GM12878 (cell line): Measurements from ENCODE around the gene QPRT. TPM values are rescaled to one million over a fixed set of nuclear protein-coding genes. Genes with fewer than 3 reads are reported as not detected.
A peak's percentile ranks its signal among the peaks of the same experiment; 100 is the strongest.

Experiments used
- ATAC-seq: fragments of 200-7000 bp; cut with Tn5 transposase; 3 replicates; pipeline ENCODE4 v1.9.1; 2020; ENCODE audit warnings: mild to moderate bottlenecking, moderate library complexity
- BruUV-seq: library from RNA; stranded (reverse); fragments of 400-500 nt; replicated peaks from 2 replicates; lab custom pipeline; 2021; lab: Mats Ljungman, UMichigan
- CTCF ChIA-PET: fragments of 300-600 bp; sonication (Branson Sonifier 250); formaldehyde crosslinking; extraction: SDS; loops from one replicate; lab custom pipeline; 2021; ENCODE audit warnings: inconsistent platforms; lab: Yijun Ruan, JAX
- POLR2A ChIA-PET: fragments of 350-600 bp; formaldehyde crosslinking; extraction: SDS; loops from one replicate; lab custom pipeline; 2021; ENCODE audit warnings: inconsistent platforms; lab: Charles Lee
- RAD21 ChIA-PET: fragments of 300-600 bp; sonication (Branson Sonifier 250); formaldehyde crosslinking; loops from one replicate; lab custom pipeline; 2023; ENCODE audit warnings: antibody characterized with exemption; ENCODE audit not compliant: unreplicated experiment; lab: Charles Lee
- SMC1A ChIA-PET: fragments of 300-600 bp; sonication (Branson Sonifier 250); formaldehyde crosslinking; loops from one replicate; lab custom pipeline; 2023; ENCODE audit not compliant: unreplicated experiment, uncharacterized antibody; lab: Charles Lee
- DNase-seq: peaks from one replicate; pipeline ENCODE4 v3.0.0-alpha.2; 2011; ENCODE audit warnings: low read depth, low spot score
- FAIRE-seq: peaks from 3 replicates; lab custom pipeline; 2011; peaks lifted over from hg19 to GRCh38; lab: Jason Lieb, UNC
- H2AFZ ChIP-seq: 2 replicates; pipeline ENCODE4 v1.6.0; 2011; ENCODE audit warnings: low read depth, low read length, control low read depth; ENCODE audit not compliant: control insufficient read depth
- H3K27ac ChIP-seq: 2 replicates; pipeline ENCODE4 v1.5.1; 2011; ENCODE audit warnings: control low read depth; ENCODE audit not compliant: control insufficient read depth, insufficient read depth
- H3K27me3 ChIP-seq, 2 experiments: replicated peaks in 1 of 2; 2 replicates each; pipeline versions ENCODE4 v1.6.0 to v1.6.1; 2011; ENCODE audit warnings: low read length in 1 of 2; ENCODE audit not compliant: control insufficient read depth in 2 of 2, insufficient read depth in 2 of 2
- H3K36me3 ChIP-seq, 2 experiments: 2 replicates each; pipeline ENCODE4 v1.5.1; 2011; ENCODE audit warnings: low read length in 1 of 2; ENCODE audit not compliant: control insufficient read depth in 2 of 2, insufficient read depth in 2 of 2
- H3K4me1 ChIP-seq: 2 replicates; pipeline ENCODE4 v1.6.1; 2011; ENCODE audit warnings: mild to moderate bottlenecking, low read length, moderate library complexity, mixed read lengths; ENCODE audit not compliant: control insufficient read depth, insufficient read depth
- H3K4me2 ChIP-seq: 2 replicates; pipeline ENCODE4 v1.6.0; 2011; ENCODE audit warnings: control low read depth; ENCODE audit not compliant: control insufficient read depth, insufficient read depth
- H3K4me3 ChIP-seq: fragments of 200-600 bp; sonication (generic); 2 replicates; pipeline ENCODE4 v1.5.1; 2016
- H3K79me2 ChIP-seq: 2 replicates; pipeline ENCODE4 v1.6.0; 2011; ENCODE audit warnings: low read length; ENCODE audit not compliant: control insufficient read depth, insufficient read depth
- H3K9ac ChIP-seq: 2 replicates; pipeline ENCODE4 v1.8.0; 2011; ENCODE audit warnings: low read length, control low read depth, mixed read lengths; ENCODE audit not compliant: control insufficient read depth, insufficient read depth
- H3K9me3 ChIP-seq: replicated peaks from 3 replicates; pipeline ENCODE4 v1.5.1; 2011; ENCODE audit warnings: mild to moderate bottlenecking, low read length; ENCODE audit not compliant: control insufficient read depth, insufficient read depth
- H4K20me1 ChIP-seq: 2 replicates; pipeline ENCODE4 v1.6.0; 2011; ENCODE audit not compliant: control insufficient read depth, insufficient read depth
- CHD1 ChIP-seq: IDR thresholded peaks from 2 replicates; pipeline ENCODE4 v1.6.1; 2012; ENCODE audit warnings: low read depth, low read length, improper control_type of control experiment
- DPF2 ChIP-seq: fragments of 450-650 bp; IDR thresholded peaks from 2 replicates; pipeline ENCODE4 v1.6.1; 2017; ENCODE audit warnings: mild to moderate bottlenecking
- EED ChIP-seq: sonication (generic); IDR thresholded peaks from 2 replicates; pipeline ENCODE4 v1.6.1; 2016; ENCODE audit warnings: antibody characterized with exemption, low read depth
- ESRRA ChIP-seq: IDR thresholded peaks from 2 replicates; pipeline ENCODE4 v1.6.1; 2012; ENCODE audit warnings: mild to moderate bottlenecking, low read length, improper control_type of control experiment
- IKZF1 ChIP-seq: fragments of 450-650 bp; conservative IDR thresholded peaks from 2 replicates; pipeline ENCODE4 v1.6.1; 2017; ENCODE audit warnings: antibody characterized with exemption, mild to moderate bottlenecking
- IKZF2 ChIP-seq, 2 experiments: fragments of 450-650 bp; IDR thresholded peaks; 2 replicates each; pipeline ENCODE4 v1.6.1; 2017; ENCODE audit warnings: mild to moderate bottlenecking in 2 of 2, moderate library complexity in 2 of 2
- IRF5 ChIP-seq: fragments of 450-650 bp; IDR thresholded peaks from 2 replicates; pipeline ENCODE4 v1.6.1; 2017; ENCODE audit warnings: borderline replicate concordance
- JUNB ChIP-seq: IDR thresholded peaks from 2 replicates; pipeline ENCODE4 v1.6.1; 2016; ENCODE audit warnings: antibody characterized with exemption, mild to moderate bottlenecking
- NKRF ChIP-seq: fragments of 450-650 bp; conservative IDR thresholded peaks from 2 replicates; pipeline ENCODE4 v1.6.1; 2017; ENCODE audit warnings: mild to moderate bottlenecking, moderate library complexity
- NR2F1 ChIP-seq: fragments of 450-650 bp; conservative IDR thresholded peaks from 2 replicates; pipeline ENCODE4 v1.6.1; 2017; ENCODE audit warnings: mild to moderate bottlenecking
- RAD51 ChIP-seq: fragments of 450-650 bp; IDR thresholded peaks from 2 replicates; pipeline ENCODE4 v1.6.1; 2016; ENCODE audit warnings: moderate library complexity, mild to moderate bottlenecking, inconsistent platforms
- REST ChIP-seq: IDR thresholded peaks from 2 replicates; pipeline ENCODE4 v1.6.1; 2012; ENCODE audit warnings: mild to moderate bottlenecking, low read depth, low read length
- SIX5 ChIP-seq: IDR thresholded peaks from 2 replicates; pipeline ENCODE4 v1.6.1; 2011; ENCODE audit warnings: mild to moderate bottlenecking, low read depth, low read length, moderate library complexity; ENCODE audit not compliant: severe bottlenecking
- STAT3 ChIP-seq: IDR thresholded peaks from 2 replicates; pipeline ENCODE4 v1.6.1; 2011; ENCODE audit warnings: low read depth, low read length, improper control_type of control experiment
- SUPT20H ChIP-seq: IDR thresholded peaks from 2 replicates; pipeline ENCODE4 v1.6.1; 2011; ENCODE audit warnings: low read depth, mild to moderate bottlenecking, low read length, moderate library complexity, borderline replicate concordance; ENCODE audit not compliant: control insufficient read depth
- ZSCAN29 ChIP-seq: fragments of 450-650 bp; IDR thresholded peaks from 2 replicates; pipeline ENCODE4 v1.6.1; 2017; ENCODE audit warnings: mild to moderate bottlenecking, moderate library complexity
- WGBS: methylation state at CpG from one replicate; pipeline ENCODE4 v1.1.6; 2016; ENCODE audit warnings: low lambda C conversion rate; ENCODE audit not compliant: insufficient replicate concordance, insufficient coverage; ENCODE audit errors: missing lambda C conversion rate; 5-methylcytosine and 5-hydroxymethylcytosine counted together
- in situ Hi-C: fragments of 300-500 bp; cut with MboI; formaldehyde crosslinking; loops from 9 replicates; pipeline ENCODE4 v1.14.3; 2018; ENCODE audit warnings: mixed read lengths
- intact Hi-C: fragments of 100-400 bp; cut with micrococcal nuclease; formaldehyde crosslinking; loops from one replicate; pipeline ENCODE4 v1.14.2; 2022; ENCODE audit not compliant: unreplicated experiment
- polyA plus RNA-seq, 11 experiments: library from polyadenylated mRNA; depleted of rRNA in 4 of 11; unstranded in 6 of 11; stranded (reverse) in 5 of 11; fragments of >200 nt; fragmentation: Nextera tagmentation in 4 of 11; fragmentation: Illumina TruSeq in 1 of 11; extraction: Ambion mirVana in 4 of 11; extraction: Trizol in 1 of 11; gene quantifications; 1 replicate in 1 of 11; 2 replicates in 10 of 11; pipeline versions ENCODE4 v1.2.1 to v1.2.3, GENCODE V29; 2011 to 2016; ENCODE audit warnings: inconsistent platforms in 2 of 11, missing spikeins in 2 of 11, low read depth in 1 of 11
- total RNA-seq, 4 experiments: library from RNA; depleted of rRNA in 3 of 4; stranded (reverse); fragments of >200 nt in 3 of 4; fragmentation: Illumina TruSeq in 1 of 4; extraction: Trizol in 1 of 4; gene quantifications; 2 replicates each; pipeline versions ENCODE4 v1.2.1 to v1.2.3, GENCODE V29; 2013 to 2021

QPRT gene
- total and polyA plus RNA-seq, 10 of the 15 experiments (the other 5 are each of a cell fraction or from before 2014, with no cell fraction given), result 2.7 to 43.0 (median 31.3) TPM

GRCh38 chr16:29680180-29680598 is 1.2 kb downstream of the QPRT start:
- ATAC-seq, result peak; percentile 5; the same call in 1 of the 3 replicates
- CTCF ChIA-PET, result interaction anchor here (0.7 to 2.9 kb wide), 8 partner anchors 8 to 39 kb away, joined by 3 to 17 read pairs (median 6); partner anchors contain the start of gene SPN
- SMC1A ChIA-PET, result interaction anchor here (0.7 to 6.9 kb wide), 11 partner anchors 8 to 138 kb away, joined by 3 to 69 read pairs (median 4); partner anchors contain the start of gene SPN
- H4K20me1 ChIP-seq, result no peaks in the 10 kb centered on the region
- H3K27me3 ChIP-seq, result no peaks in the 10 kb centered on the region
- BruUV-seq, result TSS peak; percentile 80
- POLR2A ChIA-PET, result interaction anchor here (0.6 to 3.4 kb wide), 10 partner anchors 11 to 289 kb away, joined by 3 to 28 read pairs (median 5); partner anchors contain the start of gene SPN
- intact Hi-C loops, result no loop called here
- in situ Hi-C loops, result no loop called here
- RAD21 ChIA-PET, result interaction anchor here (0.9 to 5.7 kb wide), 7 partner anchors 11 to 352 kb away, joined by 3 to 66 read pairs (median 4); partner anchors contain the start of gene SPN
- peak overlapping the region; percentile 42 for H2AFZ ChIP-seq
- peaks cover 0 to 2% of the 10 kb centered on the region in 2 experiments; a peak in 3 of 4 replicates for H3K36me3 ChIP-seq
- peak overlapping the region; percentile 78 for H3K27ac ChIP-seq
- peaks cover 14% of the 10 kb centered on the region for H3K79me2 ChIP-seq
- H3K9ac ChIP-seq, result peak overlapping the region; percentile 59
- H3K4me3 ChIP-seq, result peak overlapping the region; percentile 84
- DNase-seq, result no peak
- 48% methylated on average over 10 of the region's 10 CpGs for whole genome bisulfite sequencing
- H3K4me2 ChIP-seq, result peak overlapping the region; percentile 95
- no peak for FAIRE-seq
- peaks cover 8% of the 10 kb centered on the region; the same call in 1 of the 2 replicates for H3K4me1 ChIP-seq
- no peaks in the 10 kb centered on the region for H3K9me3 ChIP-seq
- TF ChIP-seq IRF5 (no peak), DPF2 (0 out of 2 replicates have a peak, but pooled peaks have one; percentile 24), ESRRA (no peak), IKZF1 (peak; percentile 26), EED (0 out of 2 replicates have a peak, but pooled peaks have one; percentile 18), SIX5 (no peak), SUPT20H (no peak), JUNB (no peak), CHD1 (no peak), STAT3 (no peak), ZSCAN29 (no peak), REST (no peak), NR2F1 (no peak), NKRF (no peak), IKZF2 (IDR thresholded peaks at IDR 0.05) (peak in 1 of 2 experiments; percentile 15; a peak in 1 of 4 replicates), RAD51 (no peak)
